Caco-2 (cell line): ENCODE measurements around the gene ACOX1. TPM values are rescaled to one million over a fixed set of nuclear protein-coding genes. Genes with fewer than 3 reads are reported as not detected.

Experiments
- BruUV-seq: library from RNA; stranded (reverse); fragments of 400-500 nt; replicated peaks from 2 replicates; lab custom pipeline; 2021; lab: Mats Ljungman, UMichigan
- CTCF ChIA-PET: fragments of 300-600 bp; sonication (Branson Sonifier 250); formaldehyde crosslinking; loops from one replicate; lab custom pipeline; 2022; ENCODE audit warnings: antibody characterized with exemption; lab: Charles Lee
- POLR2A ChIA-PET: fragments of 300-600 bp; sonication (Branson Sonifier 250); formaldehyde crosslinking; loops from one replicate; lab custom pipeline; 2022; ENCODE audit warnings: antibody characterized with exemption; lab: Charles Lee
- DNase-seq, 2 experiments: peaks; one replicate each; pipeline versions ENCODE4 v3.0.0 to v3.0.0-alpha.2; 2020 to 2022
- H3K27me3 ChIP-seq: replicated peaks from 2 replicates; pipeline ENCODE4 v1.6.0; 2011; ENCODE audit warnings: low read length; ENCODE audit not compliant: control insufficient read depth, insufficient read depth
- H3K36me3 ChIP-seq: 2 replicates; pipeline ENCODE4 v1.5.1; 2011; ENCODE audit warnings: low read length; ENCODE audit not compliant: control insufficient read depth, insufficient read depth
- H3K4me1 ChIP-seq: fragments of 250-450 bp; sonication (Bioruptor Pico); 2 replicates; pipeline ENCODE4 v1.5.1; 2020; ENCODE audit warnings: mild to moderate bottlenecking
- H3K4me3 ChIP-seq: 2 replicates; pipeline ENCODE4 v1.5.1; 2011; ENCODE audit warnings: low read depth, mild to moderate bottlenecking, control low read depth, low read length
- H3K9me3 ChIP-seq: fragments of 250-450 bp; sonication (Bioruptor Pico); 2 replicates; pipeline ENCODE4 v1.5.1; 2020; ENCODE audit warnings: mild to moderate bottlenecking, moderate library complexity
- H3K27ac Mint-ChIP-seq: one replicate; pipeline ENCODE4 v1.8.0; 2022; ENCODE audit warnings: mixed read lengths; ENCODE audit not compliant: unreplicated experiment
- H3K27me3 Mint-ChIP-seq: one replicate; pipeline ENCODE4 v1.8.0; 2022; ENCODE audit warnings: mixed read lengths; ENCODE audit not compliant: insufficient read depth, unreplicated experiment
- H3K36me3 Mint-ChIP-seq: one replicate; pipeline ENCODE4 v1.8.0; 2022; ENCODE audit warnings: mild to moderate bottlenecking, mixed read lengths; ENCODE audit not compliant: insufficient read depth, unreplicated experiment
- H3K4me1 Mint-ChIP-seq: one replicate; pipeline ENCODE4 v1.8.0; 2022; ENCODE audit warnings: low read depth, mixed read lengths; ENCODE audit not compliant: unreplicated experiment
- H3K4me3 Mint-ChIP-seq: one replicate; pipeline ENCODE4 v1.8.0; 2022; ENCODE audit warnings: mild to moderate bottlenecking, moderate library complexity, mixed read lengths; ENCODE audit not compliant: unreplicated experiment
- H3K9me3 Mint-ChIP-seq: one replicate; pipeline ENCODE4 v1.8.0; 2022; ENCODE audit warnings: mixed read lengths; ENCODE audit not compliant: unreplicated experiment
- intact Hi-C: fragments of 100-400 bp; cut with micrococcal nuclease; formaldehyde crosslinking; loops from one replicate; pipeline ENCODE4 v1.10.0; 2022; ENCODE audit not compliant: unreplicated experiment
- total RNA-seq: library from RNA; stranded (reverse); gene quantifications from 2 replicates; pipeline ENCODE4 v1.2.3, GENCODE V29; 2022
- TF ChIP-seq, protein P1 (sequence below), 2 experiments: fragments of 200-600 bp in 1 of 2; IDR thresholded peaks; 1 replicate in 1 of 2; 2 replicates in 1 of 2; pipeline versions ENCODE4 v1.5.1 to v1.8.0; 2011 to 2022; ENCODE audit warnings: antibody characterized with exemption in 1 of 2, control low read depth in 1 of 2, inconsistent platforms in 1 of 2, low read depth in 1 of 2, low read length in 1 of 2, mild to moderate bottlenecking in 1 of 2, moderate library complexity in 1 of 2; ENCODE audit not compliant: insufficient read depth in 1 of 2, severe bottlenecking in 1 of 2, unreplicated experiment in 1 of 2

ACOX1 gene
- total RNA-seq, 1 experiment from 2014 or later, result 48.3 TPM

GRCh38 chr17:75965468-75965867, 13.5 kb downstream of the ACOX1 start:
- H3K9me3 Mint-ChIP-seq, result peaks cover 9% of the 10 kb centered on the region
- CTCF ChIA-PET, result interaction anchor here (0.7 kb wide), 1 partner anchor 60 kb away, joined by 4 read pairs; the partner anchor contains the start of gene MRPL38
- H3K36me3 Mint-ChIP-seq, result peaks cover 24% of the 10 kb centered on the region
- peaks cover 7% of the 10 kb centered on the region for H3K4me1 Mint-ChIP-seq
- H3K27me3 ChIP-seq, result no peaks in the 10 kb centered on the region
- no TSS peak for BruUV-seq
- TF ChIP-seq, protein P1, sequence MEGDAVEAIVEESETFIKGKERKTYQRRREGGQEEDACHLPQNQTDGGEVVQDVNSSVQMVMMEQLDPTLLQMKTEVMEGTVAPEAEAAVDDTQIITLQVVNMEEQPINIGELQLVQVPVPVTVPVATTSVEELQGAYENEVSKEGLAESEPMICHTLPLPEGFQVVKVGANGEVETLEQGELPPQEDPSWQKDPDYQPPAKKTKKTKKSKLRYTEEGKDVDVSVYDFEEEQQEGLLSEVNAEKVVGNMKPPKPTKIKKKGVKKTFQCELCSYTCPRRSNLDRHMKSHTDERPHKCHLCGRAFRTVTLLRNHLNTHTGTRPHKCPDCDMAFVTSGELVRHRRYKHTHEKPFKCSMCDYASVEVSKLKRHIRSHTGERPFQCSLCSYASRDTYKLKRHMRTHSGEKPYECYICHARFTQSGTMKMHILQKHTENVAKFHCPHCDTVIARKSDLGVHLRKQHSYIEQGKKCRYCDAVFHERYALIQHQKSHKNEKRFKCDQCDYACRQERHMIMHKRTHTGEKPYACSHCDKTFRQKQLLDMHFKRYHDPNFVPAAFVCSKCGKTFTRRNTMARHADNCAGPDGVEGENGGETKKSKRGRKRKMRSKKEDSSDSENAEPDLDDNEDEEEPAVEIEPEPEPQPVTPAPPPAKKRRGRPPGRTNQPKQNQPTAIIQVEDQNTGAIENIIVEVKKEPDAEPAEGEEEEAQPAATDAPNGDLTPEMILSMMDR (IDR thresholded peaks at IDR 0.05; ENCODE audit: insufficient read depth in 1 of 2, low read depth in 1 of 2, low read length in 1 of 2, severe bottlenecking in 1 of 2, unreplicated experiment in 1 of 2), result no peak
- intact Hi-C loops, result no loop called here
- H3K4me3 Mint-ChIP-seq, result no peak overlapping the region
- H3K36me3 ChIP-seq, result no peaks in the 10 kb centered on the region
- no peaks in the 10 kb centered on the region for H3K27me3 Mint-ChIP-seq
- no peak overlapping the region for H3K27ac Mint-ChIP-seq
- H3K4me1 ChIP-seq, result peaks cover 10% of the 10 kb centered on the region
- no peaks in the 10 kb centered on the region for H3K9me3 ChIP-seq
- H3K4me3 ChIP-seq, result no peak overlapping the region
- DNase-seq, result no peak
- POLR2A ChIA-PET, result interaction anchor here (0.7 kb wide), 1 partner anchor 55 kb away, joined by 6 read pairs; no protein-coding TSS in a partner anchor

- H3K4me3 Mint-ChIP-seq, result peak overlapping the region; percentile 54
- DNase-seq, result no peak
- ChIA-PET POLR2A (interaction anchor here (0.6 to 1.9 kb wide), 4 partner anchors 19 to 104 kb away, joined by 3 to 10 read pairs (median 4); partner anchors contain the start of genes ACOX1, FBF1, TEN1 and WBP2), CTCF (interaction anchor here (0.9 to 2.1 kb wide), 5 partner anchors 13 to 55 kb away, joined by 3 to 7 read pairs (median 3); partner anchors contain the start of genes ACOX1, MRPL38 and TEN1)
- no peaks in the 10 kb centered on the region for H3K27me3 Mint-ChIP-seq
- H3K36me3 Mint-ChIP-seq, result peaks cover 49% of the 10 kb centered on the region
- intact Hi-C loops, result no loop called here
- H3K4me3 ChIP-seq, result no peak overlapping the region
- no TSS peak for BruUV-seq
- H3K27me3 ChIP-seq, result no peaks in the 10 kb centered on the region
- TF ChIP-seq, protein P1 (IDR thresholded peaks at IDR 0.05; ENCODE audit: insufficient read depth in 1 of 2, low read depth in 1 of 2, low read length in 1 of 2, severe bottlenecking in 1 of 2, unreplicated experiment in 1 of 2), result no peak
- H3K4me1 ChIP-seq, result peaks cover 26% of the 10 kb centered on the region
- H3K36me3 ChIP-seq, result no peaks in the 10 kb centered on the region; the same call in 1 of the 2 replicates
- no peaks in the 10 kb centered on the region for H3K9me3 ChIP-seq
- H3K27ac Mint-ChIP-seq, result peak overlapping the region; percentile 53
- H3K9me3 Mint-ChIP-seq, result no peaks in the 10 kb centered on the region
- peaks cover 14% of the 10 kb centered on the region for H3K4me1 Mint-ChIP-seq
Observed at GRCh38 chr17:75959839-75960511, 19.0 kb downstream of the ACOX1 start.

- Mint-ChIP-seq H3K4me1 (peaks cover 14% of the 10 kb centered on the region), H3K4me3 (peak overlapping the region; percentile 54), H3K9me3 (no peaks in the 10 kb centered on the region), H3K27me3 (no peaks in the 10 kb centered on the region), H3K27ac (peak overlapping the region; percentile 53), H3K36me3 (peaks cover 51% of the 10 kb centered on the region)
- no peak overlapping the region for H3K4me3 ChIP-seq
- TF ChIP-seq, protein P1 (IDR thresholded peaks at IDR 0.05; ENCODE audit: insufficient read depth in 1 of 2, low read depth in 1 of 2, low read length in 1 of 2, severe bottlenecking in 1 of 2, unreplicated experiment in 1 of 2), result no peak
- peaks cover 26% of the 10 kb centered on the region for H3K4me1 ChIP-seq
- H3K27me3 ChIP-seq, result no peaks in the 10 kb centered on the region
- no peaks in the 10 kb centered on the region; the same call in 1 of the 2 replicates for H3K36me3 ChIP-seq
- BruUV-seq, result TSS peak; percentile 16
- ChIA-PET CTCF (interaction anchor here (0.9 to 2.1 kb wide), 5 partner anchors 14 to 54 kb away, joined by 3 to 7 read pairs (median 3); partner anchors contain the start of genes ACOX1, MRPL38 and TEN1), POLR2A (interaction anchor here (0.6 to 1.9 kb wide), 4 partner anchors 18 to 104 kb away, joined by 3 to 10 read pairs (median 4); partner anchors contain the start of genes ACOX1, FBF1, TEN1 and WBP2)
- DNase-seq, result peak; percentile 53 to 66
- H3K9me3 ChIP-seq, result no peaks in the 10 kb centered on the region
- intact Hi-C loops, result no loop called here
Observed at GRCh38 chr17:75959051-75959838, 19.7 kb downstream of the ACOX1 start.
